Muscle layer of duodenum (tissue), 2 donors: ENCODE results near the gene SCAF4.
"Not testable (repeated sequence)": the region's sequence is repeated elsewhere in the genome, so short reads cannot be mapped to it uniquely, and the experiment has no call there.

ENCODE experiments used
- H3K27ac ChIP-seq: one replicate; pipeline ENCODE4 v1.7.0; 2013; ENCODE audit warnings: mild to moderate bottlenecking, low read length
- H3K27me3 ChIP-seq: one replicate; pipeline ENCODE4 v1.7.0; 2013; ENCODE audit warnings: low read depth, mild to moderate bottlenecking, control low read depth, low read length
- H3K36me3 ChIP-seq, 2 donors: one replicate each; pipeline ENCODE4 v1.7.0; 2013; ENCODE audit warnings: low read length in 2 of 2, control low read depth in 1 of 2, mild to moderate bottlenecking in 1 of 2; ENCODE audit not compliant: insufficient read depth in 2 of 2, control insufficient read depth in 1 of 2
- H3K4me1 ChIP-seq, 2 donors: one replicate each; pipeline ENCODE4 v1.7.0; 2013; ENCODE audit warnings: low read length in 2 of 2, mild to moderate bottlenecking in 2 of 2, control low read depth in 1 of 2, moderate library complexity in 1 of 2; ENCODE audit not compliant: insufficient read depth in 2 of 2, control insufficient read depth in 1 of 2
- H3K4me3 ChIP-seq, 2 donors: one replicate each; pipeline ENCODE4 v1.7.0; 2013; ENCODE audit warnings: low read length in 2 of 2, low read depth in 1 of 2, mild to moderate bottlenecking in 1 of 2
- H3K9me3 ChIP-seq, 2 donors: one replicate each; pipeline ENCODE4 v1.7.0; 2013; ENCODE audit warnings: low read length in 2 of 2, control low read depth in 1 of 2, mild to moderate bottlenecking in 1 of 2; ENCODE audit not compliant: control insufficient read depth in 1 of 2
- donor health status: healthy.

Gene SCAF4

GRCh38 chr21:31731857-31732596 is at the start of gene SCAF4:
Gene SCAF4 (minus strand): TSS chr21:31732118. CDS start chr21:31731692, 426 bp downstream.
- peaks cover 36 to 44% of the 10 kb centered on the region in 2 donors for H3K4me1 ChIP-seq
- peak within 1 kb of the TSS; percentile 82 to 94 for H3K4me3 ChIP-seq
- H3K36me3 ChIP-seq: peaks cover 0 to 3% of the 10 kb centered on the region in 2 donors
- H3K27ac ChIP-seq: peak within 1 kb of the TSS; percentile 47
- H3K9me3 ChIP-seq: no peaks in the 10 kb centered on the region
- no peaks in the 10 kb centered on the region for H3K27me3 ChIP-seq

- no peaks in the 10 kb centered on the region for H3K27me3 ChIP-seq
- H3K36me3 ChIP-seq: no peaks in the 10 kb centered on the region
- H3K9me3 ChIP-seq: no peaks in the 10 kb centered on the region
- H3K4me3 ChIP-seq: no peak overlapping the region
- peaks cover 0 to 5% of the 10 kb centered on the region in 2 donors for H3K4me1 ChIP-seq
- H3K27ac ChIP-seq: no peak overlapping the region
Measured at GRCh38 chr21:31780944-31781343, 49.0 kb upstream of the SCAF4 start.

DNA sequence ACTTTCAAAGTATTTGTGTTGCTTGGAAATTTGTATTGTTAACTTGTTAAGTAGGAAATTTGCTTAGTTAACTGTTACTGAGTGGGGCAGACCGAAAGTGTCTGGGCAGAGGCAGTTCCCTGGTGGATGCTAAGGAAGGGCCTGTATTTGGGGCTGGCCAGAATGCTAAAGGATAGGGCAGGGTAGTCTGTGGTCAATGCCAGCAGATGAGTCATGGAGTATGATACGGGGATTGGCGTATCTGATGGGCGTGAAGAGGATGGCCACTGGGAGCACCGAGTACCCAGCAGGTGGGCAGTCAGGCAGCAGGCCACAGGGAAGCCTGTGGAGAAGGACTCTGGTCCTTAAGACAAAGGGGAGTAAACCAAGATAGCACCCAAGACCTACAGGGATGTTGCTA is 46.6 kb upstream of the SCAF4 start:
- Histone ChIP-seq H3K27me3 (no peaks in the 10 kb centered on the region), H3K4me1 (peaks cover 0 to 5% of the 10 kb centered on the region in 2 donors), H3K9me3 (no peaks in the 10 kb centered on the region), H3K27ac (no peak overlapping the region), H3K4me3 (no peak overlapping the region), H3K36me3 (no peaks in the 10 kb centered on the region)

DNA sequence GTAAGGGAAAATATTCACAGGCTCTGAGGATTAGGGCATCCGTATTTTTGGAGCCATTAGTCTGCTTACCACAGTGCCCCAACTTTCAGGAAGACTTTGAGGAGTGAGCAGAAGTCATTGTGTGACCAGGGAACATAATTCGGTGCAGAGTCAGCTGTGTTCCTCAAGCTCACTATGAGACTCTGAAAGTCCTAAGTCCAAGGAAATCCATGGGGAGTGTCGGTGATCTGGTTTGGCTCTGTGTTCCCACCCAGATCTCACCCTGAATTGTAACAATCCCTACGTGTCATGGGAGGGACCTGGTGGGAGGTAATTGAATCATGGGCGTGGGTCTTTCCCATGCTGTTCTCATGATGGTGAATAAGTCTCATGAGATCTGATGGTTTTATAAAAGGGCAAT is 45.9 kb upstream of the SCAF4 start:
- Histone ChIP-seq H3K27ac (no peak overlapping the region), H3K4me3 (no peak overlapping the region), H3K27me3 (no peaks in the 10 kb centered on the region), H3K9me3 (no peaks in the 10 kb centered on the region), H3K4me1 (peaks cover 2 to 5% of the 10 kb centered on the region in 2 donors), H3K36me3 (no peaks in the 10 kb centered on the region)

- peaks cover 0 to 3% of the 10 kb centered on the region in 2 donors for H3K4me1 ChIP-seq
- no peaks in the 10 kb centered on the region for H3K36me3 ChIP-seq
- no peaks in the 10 kb centered on the region for H3K27me3 ChIP-seq
- H3K9me3 ChIP-seq: no peaks in the 10 kb centered on the region
- H3K4me3 ChIP-seq: no peak overlapping the region
- no peak overlapping the region for H3K27ac ChIP-seq
Measured at GRCh38 chr21:31774031-31774430, 42.1 kb upstream of the SCAF4 start.

GRCh38 chr21:31772674-31773555 is 41.0 kb upstream of the SCAF4 start:
- Histone ChIP-seq H3K36me3 (no peaks in the 10 kb centered on the region), H3K27ac (no peak overlapping the region), H3K4me3 (no peak overlapping the region), H3K4me1 (peaks cover 0 to 3% of the 10 kb centered on the region in 2 donors), H3K9me3 (no peaks in the 10 kb centered on the region), H3K27me3 (no peaks in the 10 kb centered on the region)

DNA sequence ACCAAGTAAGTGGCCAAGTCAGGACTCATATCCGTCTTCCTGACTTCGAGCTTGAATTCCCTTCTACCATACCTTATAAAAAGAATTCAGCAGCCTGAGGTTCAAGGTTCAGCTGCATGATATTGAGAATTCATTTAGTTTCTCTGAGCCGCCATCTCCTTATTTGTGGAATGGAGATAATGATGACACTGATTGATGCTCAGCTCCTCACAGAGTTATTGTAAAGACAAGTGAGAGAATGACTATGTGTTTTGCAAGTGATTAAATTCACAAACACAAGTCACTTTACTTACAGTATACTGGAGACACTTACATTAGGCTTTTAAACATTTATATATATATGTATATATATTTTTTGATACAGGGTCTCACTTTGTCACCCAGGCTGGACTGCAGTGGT is 39.8 kb upstream of the SCAF4 start:
- Histone ChIP-seq H3K4me3 (no peak overlapping the region), H3K27ac (no peak overlapping the region), H3K27me3 (no peaks in the 10 kb centered on the region), H3K4me1 (peaks cover 0 to 3% of the 10 kb centered on the region in 2 donors), H3K36me3 (no peaks in the 10 kb centered on the region), H3K9me3 (no peaks in the 10 kb centered on the region)

GRCh38 chr21:31768710-31769109 is 36.8 kb upstream of the SCAF4 start:
- no peak overlapping the region for H3K27ac ChIP-seq
- H3K36me3 ChIP-seq: no peaks in the 10 kb centered on the region
- no peak overlapping the region for H3K4me3 ChIP-seq
- H3K27me3 ChIP-seq: no peaks in the 10 kb centered on the region
- H3K4me1 ChIP-seq: peaks cover 0 to 3% of the 10 kb centered on the region in 2 donors
- no peaks in the 10 kb centered on the region for H3K9me3 ChIP-seq

DNA sequence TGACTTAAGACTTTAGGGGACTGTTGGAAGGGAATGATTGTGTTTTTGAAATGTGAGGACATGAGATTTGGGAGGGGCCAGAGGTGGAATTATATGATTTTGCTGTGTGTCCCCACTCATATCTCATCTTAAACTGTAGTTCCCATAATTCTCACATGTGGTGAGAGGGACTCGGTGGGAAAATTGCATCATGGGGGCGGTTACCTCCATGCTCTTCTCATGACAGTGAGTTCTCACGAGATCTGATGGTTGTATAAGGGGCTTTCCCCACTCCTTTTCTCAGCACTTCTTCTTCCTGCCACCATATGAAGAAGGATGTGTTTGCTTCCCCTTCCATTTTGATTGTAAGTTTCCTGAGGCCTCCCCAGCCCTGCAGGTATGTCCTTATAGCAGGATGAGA is 35.0 kb upstream of the SCAF4 start:
- Histone ChIP-seq H3K36me3 (no peaks in the 10 kb centered on the region), H3K4me3 (no peak overlapping the region)

GRCh38 chr21:31765850-31766249 is 33.9 kb upstream of the SCAF4 start:
- not testable (repeated sequence) for H3K4me1 ChIP-seq, H3K27ac ChIP-seq, H3K36me3 ChIP-seq, H3K9me3 ChIP-seq, H3K27me3 ChIP-seq, H3K4me3 ChIP-seq

More for the DNA sequence above, 35.0 kb upstream of the SCAF4 start:
- H3K27me3 ChIP-seq: no peaks in the 10 kb centered on the region
- H3K27ac ChIP-seq: no peak overlapping the region
- H3K9me3 ChIP-seq: no peaks in the 10 kb centered on the region
- no peaks in the 10 kb centered on the region for H3K4me1 ChIP-seq

- H3K36me3 ChIP-seq: no peaks in the 10 kb centered on the region
- H3K4me1 ChIP-seq: no peaks in the 10 kb centered on the region
- H3K27ac ChIP-seq: no peak overlapping the region
- no peaks in the 10 kb centered on the region for H3K27me3 ChIP-seq
- H3K9me3 ChIP-seq: no peaks in the 10 kb centered on the region
- no peak overlapping the region for H3K4me3 ChIP-seq
Measured at GRCh38 chr21:31760931-31761330, 29.0 kb upstream of the SCAF4 start.
